Activated naive CD8-positive, alpha-beta T cell treated with anti-CD3 and anti-CD28 coated beads, Interleukin-2, amount 50 U/mL, for 16 hours (primary cell): Measurements from ENCODE around the gene NAA16.
"Not testable (repeated sequence)": the region's sequence is repeated elsewhere in the genome, so short reads cannot be mapped to it uniquely, and the experiment has no call there.

Source experiments
- DNase-seq: peaks from one replicate; pipeline ENCODE4 v3.0.0-alpha.2; 2020; ENCODE audit warnings: low read depth, low spot score

NAA16 gene

GRCh38 chr13:41310963-41311405 lies at the start of gene NAA16:
Gene NAA16 (plus strand): TSS chr13:41311267. CDS start chr13:41311529, 262 bp downstream.
- peak; percentile 92 for DNase-seq

DNA sequence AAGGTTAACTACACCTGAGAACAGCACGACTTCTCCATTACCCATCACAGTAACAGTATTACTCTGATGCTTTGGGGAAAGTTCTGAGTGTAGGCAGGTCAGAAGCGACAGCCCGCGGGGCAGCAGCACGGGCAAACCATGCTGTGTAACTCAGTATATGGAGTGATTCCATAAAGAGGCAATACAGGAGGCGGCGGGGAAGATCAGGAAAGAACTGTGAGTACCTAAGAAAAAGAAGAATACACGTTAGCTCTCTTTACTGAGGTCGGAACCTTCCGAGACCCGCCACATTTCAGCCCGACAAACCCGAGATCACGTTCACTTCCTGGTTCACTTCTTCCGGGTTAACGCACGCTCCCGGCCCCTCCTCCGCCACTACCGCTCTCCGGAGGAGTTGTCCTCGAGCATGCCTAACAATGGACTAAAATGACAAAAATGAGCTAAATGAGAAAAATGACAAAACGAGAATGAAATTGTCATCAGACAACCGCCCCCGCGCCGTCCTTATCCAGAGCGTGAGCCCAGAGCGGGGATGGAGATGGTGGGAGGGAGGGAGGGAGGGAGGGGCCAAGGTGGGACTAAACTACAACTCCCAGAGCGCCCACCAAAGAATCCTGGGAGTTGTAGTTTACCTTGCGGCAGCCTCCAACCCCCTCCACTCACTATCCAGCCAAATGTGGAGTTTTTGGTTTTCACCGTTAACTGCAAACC lies 47.7 kb upstream of the NAA16 start, which contains the start of gene MTRF1:
Gene MTRF1, minus strand, starts transcription at position 316 of the 711 bp plus-strand sequence. CDS start 2,669 bp downstream, outside the sequence.
- DNase-seq: peak; percentile 55

GRCh38 chr13:41267106-41267505 lies 44.0 kb upstream of the NAA16 start:
- no peak for DNase-seq

GRCh38 chr13:41268764-41269163 lies 42.3 kb upstream of the NAA16 start:
- DNase-seq: no peak

GRCh38 chr13:41271456-41272285 lies 39.4 kb upstream of the NAA16 start:
- no peak for DNase-seq

- no peak for DNase-seq
These were observed 37.1 kb upstream of the NAA16 start for GRCh38 chr13:41273831-41274441.

DNA sequence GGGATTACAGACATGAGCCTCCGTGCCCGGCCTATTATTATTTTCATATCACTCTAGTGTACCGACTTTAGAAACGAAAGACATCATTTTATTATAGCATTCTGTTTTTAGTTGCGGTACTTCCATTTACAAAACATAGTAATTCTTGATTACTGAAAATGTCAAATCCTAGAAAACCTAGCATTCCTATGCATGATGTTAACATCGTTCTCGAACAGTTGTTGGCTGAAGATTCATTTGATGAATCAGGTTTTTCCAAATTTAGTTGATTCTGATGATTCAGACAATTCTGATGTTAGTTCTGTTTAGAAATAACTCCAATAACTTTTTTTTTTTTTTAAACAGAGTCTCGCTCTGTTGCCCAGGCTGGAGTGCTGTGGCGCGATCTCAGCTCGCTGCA lies 36.2 kb upstream of the NAA16 start:
- DNase-seq: no peak

- no peak for DNase-seq
These were observed 34.2 kb upstream of the NAA16 start for GRCh38 chr13:41276824-41277223.

DNA sequence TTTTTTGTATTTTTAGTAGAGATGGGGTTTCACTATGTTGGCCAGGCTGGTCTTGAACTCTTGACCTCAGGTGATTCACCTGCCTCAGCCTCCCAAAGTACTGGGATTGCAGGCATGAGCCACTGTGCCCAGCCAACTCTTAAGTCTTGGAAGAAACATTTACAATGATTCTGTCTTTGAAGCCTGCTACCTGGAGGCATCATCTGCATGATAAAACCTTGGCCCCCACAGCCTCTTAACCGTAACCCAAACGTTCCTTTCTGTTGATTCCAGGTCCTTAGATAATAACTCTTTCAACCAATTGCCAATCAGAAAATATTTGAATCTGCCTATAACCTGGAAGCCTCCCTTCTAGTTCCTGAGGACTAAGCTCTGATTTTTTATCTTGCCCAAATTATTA lies 31.9 kb upstream of the NAA16 start:
- DNase-seq: not testable (repeated sequence)

DNA sequence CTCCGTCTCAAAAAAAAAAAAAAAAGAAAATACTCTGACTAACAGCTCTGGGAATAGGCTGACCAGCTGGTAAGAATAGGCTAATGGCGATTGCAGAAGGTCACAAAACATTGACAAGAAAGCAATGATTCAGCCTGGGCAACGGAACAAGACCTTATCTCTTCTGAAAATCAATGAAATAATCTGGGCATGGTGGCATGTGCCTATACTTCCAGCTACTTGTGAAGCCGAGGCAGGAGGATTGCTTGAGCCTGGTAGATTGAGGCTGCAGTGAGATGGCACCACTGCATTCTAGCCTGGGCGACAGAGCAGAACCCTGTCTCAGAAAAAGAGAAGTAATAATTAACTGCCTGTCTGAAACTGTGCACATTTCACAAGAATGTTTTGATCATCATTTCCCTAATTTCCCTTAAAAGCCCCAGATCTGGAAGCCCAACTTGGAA lies 28.9 kb upstream of the NAA16 start:
- DNase-seq: no peak

DNA sequence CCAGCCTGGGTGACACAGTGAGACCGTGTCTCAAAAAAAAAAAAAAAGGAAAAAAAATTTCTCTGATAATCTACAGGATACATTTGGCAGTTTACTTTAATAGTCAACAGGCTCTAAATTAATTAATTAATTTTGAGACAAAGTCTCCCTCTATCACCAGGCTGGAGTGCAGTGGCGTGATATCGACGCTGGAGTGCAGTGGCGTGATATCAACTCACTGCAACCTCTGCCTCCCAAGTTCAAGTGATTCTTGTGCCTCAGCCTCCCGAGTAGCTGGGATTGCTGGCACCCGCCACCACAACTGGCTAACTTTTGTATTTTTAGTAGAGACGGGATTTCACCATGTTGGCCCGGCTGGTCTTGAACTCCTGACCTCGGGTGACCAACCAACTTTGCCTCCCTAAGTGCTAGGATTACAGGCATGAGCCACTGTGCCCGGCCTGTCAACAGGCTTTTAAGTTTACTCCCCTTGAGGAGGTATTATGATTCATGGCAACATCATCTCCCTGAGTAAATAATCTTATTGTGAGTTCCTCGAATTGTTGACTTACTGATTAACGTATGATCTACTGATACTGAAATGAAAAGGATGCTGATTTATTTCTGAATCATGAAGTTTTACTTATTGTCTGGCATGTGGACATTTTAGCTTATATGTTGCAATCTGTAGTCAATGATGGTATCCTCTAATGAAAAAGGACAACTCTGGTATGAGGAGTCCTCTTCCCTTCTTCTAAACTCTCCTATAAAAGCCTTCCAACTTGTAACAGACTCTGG lies 26.4 kb upstream of the NAA16 start:
- no peak for DNase-seq

- DNase-seq: no peak
These were observed 24.7 kb upstream of the NAA16 start for GRCh38 chr13:41286370-41286769.

- no peak for DNase-seq
These were observed 21.6 kb upstream of the NAA16 start for GRCh38 chr13:41289463-41289881.

DNA sequence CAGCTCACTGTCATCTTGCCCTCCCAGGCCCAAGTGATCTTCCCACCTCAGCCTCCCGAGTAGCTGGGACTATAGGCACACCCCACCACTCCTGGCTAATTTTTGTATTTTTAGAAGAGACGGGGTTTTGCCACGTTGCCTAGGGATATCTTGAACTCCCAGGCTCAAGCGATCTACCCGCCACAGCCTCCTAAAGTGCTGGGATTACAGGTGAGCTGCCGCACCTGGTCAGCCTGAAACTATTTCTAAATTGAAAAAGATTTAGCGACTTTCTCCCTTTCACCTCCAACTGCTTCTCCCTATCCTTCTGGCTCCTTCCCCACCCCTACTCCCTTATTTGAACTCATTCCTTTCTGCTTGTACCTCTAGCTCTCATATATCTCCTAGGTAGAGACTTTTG lies 19.8 kb upstream of the NAA16 start:
- no peak for DNase-seq

DNA sequence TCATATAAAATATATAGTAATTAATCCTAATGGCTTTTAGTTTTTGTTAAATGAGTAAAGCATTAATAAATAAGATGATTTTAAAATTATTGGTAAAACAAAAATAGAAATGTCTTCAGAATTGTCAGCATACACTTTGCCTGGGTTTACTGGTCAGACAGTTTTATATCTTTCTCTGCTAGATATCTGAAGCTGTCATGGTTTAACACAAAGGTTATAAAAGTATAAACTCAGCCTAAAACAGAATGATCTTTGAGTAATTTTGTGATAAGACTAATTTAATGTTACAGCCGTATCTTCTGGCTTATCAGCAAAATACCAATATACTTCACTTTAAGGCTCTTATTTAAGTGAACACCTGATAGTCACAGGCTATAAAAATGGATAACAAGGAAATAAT lies 17.8 kb upstream of the NAA16 start:
- DNase-seq: no peak

DNA sequence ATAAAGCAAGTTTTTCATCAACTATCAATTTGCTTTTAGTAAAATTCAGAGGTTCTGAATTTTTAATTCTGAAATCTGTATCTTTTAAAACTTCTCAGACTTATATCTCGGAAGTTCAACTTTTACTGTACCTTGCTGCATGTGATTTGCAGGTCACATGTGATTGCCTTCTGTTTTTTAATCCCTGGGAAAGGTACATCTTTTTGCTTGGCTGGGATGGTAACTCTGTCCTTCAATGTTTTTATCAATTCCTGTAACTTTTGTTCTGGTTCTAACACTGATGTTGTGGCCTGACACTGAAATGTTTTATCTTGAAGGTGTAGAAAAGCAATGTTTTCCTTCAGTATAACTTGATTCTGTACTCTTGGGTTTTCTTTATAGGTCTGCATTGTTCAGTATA lies 16.2 kb upstream of the NAA16 start:
- no peak for DNase-seq

DNA sequence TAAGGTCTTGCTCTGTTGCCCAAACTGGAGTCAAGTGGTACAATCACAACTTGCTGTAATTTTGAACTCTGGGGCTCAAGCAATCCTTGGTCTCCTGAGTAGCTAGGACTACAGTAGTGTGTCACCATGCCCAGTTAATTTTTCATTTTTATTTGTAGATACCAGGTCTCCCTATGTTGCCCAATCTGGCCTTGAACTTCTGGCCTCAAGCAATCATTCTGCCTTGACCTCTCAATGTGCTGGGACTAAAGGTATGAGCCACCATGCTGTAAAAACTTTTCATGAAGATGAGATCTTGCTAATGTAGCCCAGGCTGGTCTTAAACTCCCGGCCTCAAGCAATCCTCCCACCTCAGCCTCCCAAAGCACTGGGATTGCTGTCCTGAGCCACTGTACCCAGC lies 15.1 kb upstream of the NAA16 start:
- no peak for DNase-seq

DNA sequence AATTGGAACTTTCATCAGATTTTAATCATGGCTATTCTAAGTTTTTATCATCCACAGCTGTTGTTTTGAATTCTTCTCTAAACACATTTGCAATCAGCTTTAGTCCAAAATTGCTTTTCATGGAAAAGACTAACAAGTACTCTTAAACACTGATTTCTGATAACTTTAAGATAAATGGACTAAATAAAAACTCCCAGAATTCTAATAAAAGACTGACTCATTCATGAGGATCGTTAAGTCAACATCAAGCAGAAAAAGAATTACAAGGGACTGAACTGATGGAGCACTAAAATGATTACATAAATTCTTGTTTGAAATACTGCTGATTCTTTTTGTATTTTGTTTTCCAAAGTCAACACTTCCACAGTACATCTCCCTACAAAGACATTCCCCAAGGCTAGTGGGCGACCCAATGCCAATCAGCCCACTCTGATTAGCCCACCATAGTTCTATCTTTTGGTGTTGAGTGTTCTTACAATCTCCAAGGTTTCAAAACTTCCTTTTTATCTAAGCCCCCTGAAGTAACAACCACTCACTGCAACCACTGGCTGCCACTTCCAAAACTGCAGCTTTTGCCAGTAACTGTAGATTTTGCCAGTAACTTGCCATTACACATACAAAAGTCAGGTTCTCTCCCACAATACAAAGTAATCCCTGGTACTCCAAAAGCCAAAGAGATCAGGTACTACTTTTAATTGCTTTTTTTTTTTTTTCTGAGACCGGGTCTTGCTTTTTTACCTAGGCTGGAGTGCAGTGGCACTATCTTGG lies 14.0 kb upstream of the NAA16 start:
- DNase-seq: no peak

GRCh38 chr13:41299316-41300094 lies 11.6 kb upstream of the NAA16 start:
- DNase-seq: no peak

- DNase-seq: no peak
These were observed 8.3 kb upstream of the NAA16 start for GRCh38 chr13:41302743-41303142.
